IPS DF 19.7 (cell line): Measurements from ENCODE around the gene MCOLN2.
"Not testable (repeated sequence)": the region's sequence is repeated elsewhere in the genome, so short reads cannot be mapped to it uniquely, and the experiment has no call there.

Experiments
- DNase-seq: peaks from one replicate; pipeline ENCODE4 v3.0.0-alpha.2; 2013; ENCODE audit warnings: low read depth, low spot score

The MCOLN2 gene

DNA sequence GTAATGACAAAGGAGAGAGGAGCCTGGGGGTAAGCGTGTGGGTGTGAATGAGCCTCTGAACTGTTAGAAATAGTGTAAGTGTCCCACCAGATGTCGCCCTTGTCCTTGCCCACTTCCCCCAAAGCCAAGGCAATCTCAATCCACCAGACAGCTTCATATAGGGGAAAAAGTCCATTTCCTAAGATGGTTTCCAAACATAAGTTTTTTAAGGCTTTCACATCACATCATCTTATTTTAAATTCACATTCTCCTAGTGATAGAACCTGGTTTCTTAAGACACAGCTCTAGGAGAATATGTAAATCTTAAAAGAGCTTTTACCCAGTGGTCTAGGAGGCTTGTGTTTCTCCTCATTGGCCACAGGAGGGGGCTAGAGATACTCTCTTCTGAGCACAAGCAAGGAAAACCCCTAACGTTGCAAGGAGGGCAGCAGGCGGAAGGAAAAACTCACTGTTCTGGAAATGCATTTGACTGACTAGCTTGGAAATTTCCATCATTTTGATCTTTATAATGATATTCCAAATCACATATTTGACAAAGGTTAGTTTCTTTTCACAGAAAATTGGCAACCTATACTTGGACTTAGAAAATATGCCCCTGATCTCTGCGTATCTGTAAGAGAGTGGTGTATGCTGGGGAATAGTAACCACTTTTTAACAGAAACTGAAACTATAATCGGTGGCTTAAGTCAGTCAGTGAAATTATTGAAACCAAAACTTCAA, 52.0 kb downstream of the MCOLN2 start:
- DNase-seq, result peak; percentile 60

DNA sequence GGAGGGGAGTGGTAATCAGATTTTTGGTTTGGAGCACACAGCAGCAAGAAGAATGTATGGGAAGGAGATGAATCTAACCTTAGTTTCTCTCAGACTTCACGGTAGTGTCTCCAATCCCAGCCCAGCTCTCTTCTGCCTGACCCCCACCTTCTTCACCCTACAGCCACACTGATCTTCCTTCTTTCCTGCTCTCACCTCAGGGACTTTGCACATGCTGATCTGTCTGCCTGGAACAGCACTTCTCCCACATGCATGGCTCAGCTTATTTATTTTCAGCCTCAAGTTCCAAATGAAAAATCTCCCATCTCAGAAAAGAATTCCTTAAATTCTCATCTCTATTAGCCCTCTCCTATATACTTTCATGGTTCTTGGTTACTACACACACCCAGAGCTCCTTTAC, 55.1 kb downstream of the MCOLN2 start:
- no peak for DNase-seq

DNA sequence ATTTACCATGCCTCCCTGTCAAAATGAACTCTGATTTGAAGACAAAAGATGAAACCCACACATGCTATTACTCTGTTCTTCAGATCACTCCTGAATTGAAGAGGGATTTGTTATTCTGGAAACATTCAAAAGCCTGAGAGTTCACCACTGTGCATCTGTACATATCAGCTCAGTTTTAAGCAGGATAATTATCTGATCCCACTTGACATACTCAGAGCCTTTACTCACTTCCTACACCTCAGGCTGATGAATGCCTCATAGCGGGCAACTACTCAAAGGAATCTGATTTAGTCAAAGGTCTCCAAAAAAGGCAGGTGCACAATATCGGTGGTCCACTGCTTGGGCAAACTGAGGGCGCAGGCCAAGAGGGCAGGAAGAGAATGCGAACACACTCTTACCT, 56.4 kb downstream of the MCOLN2 start:
- no peak for DNase-seq

DNA sequence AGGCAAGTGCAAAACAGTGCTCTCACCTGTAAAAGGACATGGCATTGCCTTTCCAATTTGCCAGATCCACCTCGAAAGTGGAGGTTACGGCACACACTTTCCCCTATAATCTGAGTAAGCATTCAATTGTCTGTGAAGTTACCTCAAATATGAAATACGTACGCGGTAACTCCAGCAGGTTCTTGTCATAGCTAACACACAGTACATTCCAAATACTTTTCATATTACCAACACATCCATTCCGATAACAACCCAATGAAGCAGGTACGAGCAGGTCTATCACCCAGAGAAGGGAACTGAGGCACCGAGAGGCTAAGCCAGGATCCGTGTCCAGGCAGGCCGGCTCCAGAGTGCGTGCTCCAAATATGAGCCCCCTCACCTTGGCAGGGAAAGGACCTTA, 57.2 kb downstream of the MCOLN2 start:
- no peak for DNase-seq

DNA sequence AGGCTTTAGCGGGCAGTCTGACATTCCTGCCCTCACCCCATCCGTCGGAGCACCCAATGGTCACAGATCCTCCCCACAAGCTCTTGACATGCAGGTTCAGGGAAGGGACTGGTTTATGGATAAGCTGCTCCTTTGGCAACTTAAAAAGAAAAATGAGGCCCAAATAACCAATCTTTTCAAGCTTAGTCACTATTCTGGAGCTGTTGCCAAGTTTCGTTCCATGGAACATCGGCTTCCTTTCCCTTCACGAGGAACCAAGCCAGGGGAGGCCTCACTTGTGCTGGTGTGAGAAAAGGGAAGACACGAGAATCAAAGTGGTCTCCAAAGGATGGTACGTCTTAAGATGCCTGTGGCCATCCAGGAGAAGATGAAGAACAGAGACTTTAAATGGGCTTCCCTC, 57.8 kb downstream of the MCOLN2 start:
- no peak for DNase-seq

DNA sequence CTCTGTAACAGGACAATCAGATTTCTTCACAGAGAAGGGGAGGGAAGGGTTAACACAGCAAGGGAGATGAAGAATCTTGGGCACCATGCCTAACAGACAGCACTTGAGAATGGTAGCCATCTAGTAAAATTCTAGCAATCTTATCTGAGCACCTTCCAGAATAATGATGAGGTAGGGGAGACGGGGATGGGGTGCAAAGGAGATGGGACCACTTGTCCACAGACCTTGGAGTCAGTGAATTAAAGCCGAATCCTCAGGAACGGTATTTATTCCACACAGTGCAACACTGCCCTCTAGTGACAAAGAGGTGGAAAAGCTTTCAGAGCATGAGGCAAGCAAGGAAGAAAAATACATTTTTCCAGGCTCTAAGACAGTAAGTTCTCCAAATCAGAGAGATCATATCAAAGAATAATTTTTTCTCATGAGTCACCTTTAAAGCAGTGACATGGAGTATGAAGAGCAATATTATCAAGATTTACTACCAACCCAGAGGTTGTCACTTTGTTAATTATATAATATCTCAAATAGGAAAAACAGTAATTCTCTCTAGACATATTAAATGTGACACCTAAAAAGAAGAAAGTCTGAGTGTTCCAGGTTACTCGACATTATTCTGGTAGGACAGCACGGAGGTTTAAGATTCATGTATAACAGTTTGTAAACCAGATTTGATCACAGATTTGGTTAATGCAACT, 60.6 kb downstream of the MCOLN2 start:
- DNase-seq, result peak; percentile 30

DNA sequence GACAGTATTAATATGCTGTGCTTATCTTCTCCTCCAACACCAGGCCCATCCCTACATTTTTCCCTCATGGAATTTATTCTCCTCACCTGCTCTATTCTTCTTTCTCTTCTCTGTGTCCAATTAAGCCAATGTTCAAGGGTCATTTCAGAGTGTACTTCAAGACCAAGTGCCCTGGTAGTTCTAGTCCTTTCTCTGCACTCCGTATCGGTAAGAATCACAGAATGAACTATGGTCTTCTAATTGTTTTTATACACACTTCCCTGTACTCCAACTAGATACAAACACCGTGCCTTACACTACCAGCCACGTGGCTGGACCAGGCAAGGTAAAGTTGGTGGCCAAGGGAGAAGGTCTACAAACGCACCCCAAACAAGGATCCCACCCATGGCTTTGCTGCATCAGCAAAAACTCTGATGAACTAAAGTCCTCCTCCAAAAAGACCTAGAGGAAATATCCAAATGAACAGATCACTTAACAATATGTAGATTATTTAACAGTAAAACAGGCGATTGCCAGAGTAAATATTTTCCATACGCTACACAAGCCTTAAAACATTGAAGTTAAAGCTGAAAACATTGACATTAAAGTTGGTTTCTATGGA, 63.8 kb downstream of the MCOLN2 start:
- DNase-seq, result no peak

DNA sequence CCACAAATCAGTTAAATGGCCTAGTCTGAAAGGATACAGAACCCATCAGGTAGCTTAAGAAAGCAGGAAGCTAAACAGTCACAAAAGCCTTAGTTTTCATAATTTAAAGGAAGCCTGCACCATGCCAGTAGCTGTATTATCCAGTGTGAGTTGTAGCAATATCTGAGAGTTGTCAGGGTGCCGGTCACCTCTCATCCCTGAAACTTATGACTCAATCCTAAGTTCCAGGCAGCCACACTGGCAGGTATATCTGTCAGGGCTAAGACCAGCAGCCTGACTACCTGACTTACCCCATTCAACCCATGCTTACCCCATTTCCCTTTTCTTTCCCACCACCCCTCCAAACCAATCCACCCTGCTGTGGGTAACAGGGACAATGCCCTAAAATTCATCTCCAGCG, 66.1 kb downstream of the MCOLN2 start:
- DNase-seq, result no peak

DNA sequence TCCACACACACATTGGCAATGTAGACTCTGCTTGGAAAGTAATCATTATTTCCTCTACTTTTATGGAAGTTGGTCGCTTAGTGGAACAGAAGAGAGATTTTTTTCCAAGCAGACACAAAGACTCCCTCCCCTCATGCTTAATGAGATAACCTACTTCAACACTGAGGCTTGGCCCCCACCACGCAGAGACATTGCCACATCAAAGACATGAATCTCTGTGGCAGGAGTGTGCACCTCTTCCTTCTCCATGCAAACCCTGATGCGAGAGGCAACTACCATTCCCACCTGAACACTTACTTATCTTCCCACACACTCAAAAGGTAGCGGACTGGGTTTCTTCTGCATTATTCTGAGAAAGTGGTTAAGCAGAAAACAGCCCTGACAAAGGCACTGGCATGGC, 66.6 kb downstream of the MCOLN2 start:
- no peak for DNase-seq

DNA sequence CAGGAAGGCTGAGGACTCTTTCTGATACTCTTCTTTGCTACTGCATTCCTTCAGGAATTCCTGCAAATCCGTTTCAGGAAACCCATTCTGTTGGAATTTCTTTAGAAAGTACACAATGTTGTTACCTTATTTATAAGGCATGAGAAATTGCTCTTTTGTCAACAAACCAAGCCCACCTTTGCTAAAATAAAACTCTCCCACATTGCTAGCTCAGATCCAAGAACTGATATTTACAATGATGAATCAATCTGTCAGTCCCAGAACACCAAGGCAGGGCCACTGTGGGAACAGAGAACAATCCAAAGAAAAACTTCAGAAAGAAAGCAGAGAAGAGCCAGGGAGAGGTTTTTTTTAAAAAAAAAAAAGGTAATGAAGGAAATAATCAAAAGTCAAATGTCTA, 67.3 kb downstream of the MCOLN2 start:
- DNase-seq, result no peak

DNA sequence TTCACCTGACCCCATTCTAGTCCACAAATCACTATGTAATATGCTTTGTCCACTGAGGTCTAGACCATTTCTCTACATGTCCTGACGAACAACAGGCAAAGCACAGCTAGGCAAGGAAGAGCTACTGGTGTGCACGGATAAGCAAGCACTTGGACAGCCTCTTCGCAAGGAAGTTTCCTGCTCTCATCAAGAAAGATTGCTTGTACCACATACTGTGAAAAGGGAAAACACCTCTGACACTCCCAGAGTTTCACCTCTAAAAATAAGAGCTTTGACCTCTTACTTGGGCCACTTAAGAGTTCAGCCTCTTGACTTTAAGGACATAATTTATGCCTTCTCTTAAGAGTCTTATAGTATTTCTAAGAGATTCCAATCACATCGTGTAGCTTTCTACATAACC, 67.9 kb downstream of the MCOLN2 start:
- no peak for DNase-seq

DNA sequence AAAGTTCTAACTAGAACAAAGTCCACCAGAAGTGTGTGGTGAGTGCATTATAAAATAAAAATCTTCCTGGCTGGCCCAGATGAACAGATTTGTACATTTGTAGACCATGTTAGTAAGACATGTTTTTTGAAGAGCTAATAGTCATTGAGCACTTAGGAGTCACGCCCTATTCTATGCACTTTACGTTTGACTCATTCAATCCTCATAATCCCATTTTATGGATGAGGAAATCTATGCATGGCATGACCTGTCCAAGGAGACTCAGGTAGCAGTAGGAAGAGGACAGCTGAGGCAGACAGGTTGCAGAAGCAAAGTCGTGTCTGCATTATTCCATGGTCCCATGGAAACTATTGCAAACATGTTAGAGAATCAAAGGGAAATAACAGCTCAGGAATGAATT, 73.6 kb downstream of the MCOLN2 start:
- no peak for DNase-seq

DNA sequence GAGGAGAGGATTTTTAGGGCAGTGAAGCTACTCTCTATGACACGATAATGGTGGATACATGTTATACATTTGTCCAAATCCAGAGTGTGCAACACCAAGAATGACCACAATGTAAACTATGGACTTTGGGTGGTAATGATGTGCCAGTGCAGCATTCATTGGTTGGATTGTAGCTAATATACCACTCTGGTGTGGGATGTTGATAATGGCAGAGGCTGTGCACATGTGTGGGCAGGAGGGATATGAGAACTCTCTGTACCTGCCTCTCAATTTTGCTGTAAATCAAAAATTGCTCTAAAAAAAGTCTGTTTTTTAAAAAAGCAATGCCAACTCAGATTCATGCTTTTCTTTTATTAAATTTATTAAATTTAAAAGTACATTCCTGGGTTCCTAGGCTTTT, 76.8 kb downstream of the MCOLN2 start:
- no peak for DNase-seq

DNA sequence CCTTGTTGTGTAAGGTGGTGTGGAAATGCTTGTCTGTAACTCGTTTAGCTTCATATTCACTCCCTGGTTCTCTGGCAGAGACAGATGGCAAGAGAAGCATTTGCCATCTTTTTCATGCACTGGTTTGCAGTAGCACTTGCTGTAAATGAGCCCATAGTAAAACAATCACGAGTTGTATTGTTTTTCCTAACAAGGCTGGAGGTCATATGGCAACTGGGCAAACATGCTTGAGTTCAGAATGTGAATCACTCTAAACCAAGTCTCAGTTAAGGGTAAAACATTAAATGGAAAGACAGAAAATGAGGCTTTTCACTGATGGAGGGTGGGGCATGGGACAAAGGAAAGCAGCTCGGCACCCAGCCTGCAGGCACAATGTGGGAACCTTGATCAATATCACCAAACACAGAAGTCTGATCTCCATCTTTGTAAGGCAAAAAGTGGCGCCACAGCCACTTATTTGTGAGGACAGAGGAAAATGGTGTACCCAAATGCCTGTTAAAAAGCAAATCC, 77.4 kb downstream of the MCOLN2 start:
- DNase-seq, result no peak

DNA sequence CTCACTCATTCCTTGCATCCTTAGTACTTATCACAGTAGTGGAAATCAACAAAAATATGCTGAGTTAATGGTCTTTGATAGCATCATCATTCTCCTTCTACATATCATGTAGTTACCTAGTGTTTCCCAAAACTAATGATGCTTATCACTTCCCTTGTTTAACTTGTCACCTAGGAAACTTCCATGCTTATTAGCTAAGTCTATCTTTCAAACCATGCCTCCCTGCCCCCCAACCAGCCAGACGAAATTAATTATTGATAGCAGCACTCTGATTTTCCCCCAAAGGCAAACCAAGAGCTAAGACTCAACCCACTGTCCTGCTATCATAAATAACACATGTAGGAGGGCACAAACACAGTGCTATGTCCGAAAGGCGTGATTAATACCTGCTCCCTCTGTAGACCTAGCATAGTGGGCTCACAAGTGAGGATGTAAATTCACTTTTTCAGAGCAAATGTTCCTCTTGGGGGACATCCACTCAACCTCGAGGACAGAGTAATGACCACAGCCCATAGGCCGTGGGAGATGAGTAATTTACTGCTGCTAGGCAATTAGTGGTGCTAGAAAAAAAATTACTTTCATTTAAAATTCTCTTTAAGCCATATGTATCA, 78.1 kb downstream of the MCOLN2 start:
- DNase-seq, result no peak

DNA sequence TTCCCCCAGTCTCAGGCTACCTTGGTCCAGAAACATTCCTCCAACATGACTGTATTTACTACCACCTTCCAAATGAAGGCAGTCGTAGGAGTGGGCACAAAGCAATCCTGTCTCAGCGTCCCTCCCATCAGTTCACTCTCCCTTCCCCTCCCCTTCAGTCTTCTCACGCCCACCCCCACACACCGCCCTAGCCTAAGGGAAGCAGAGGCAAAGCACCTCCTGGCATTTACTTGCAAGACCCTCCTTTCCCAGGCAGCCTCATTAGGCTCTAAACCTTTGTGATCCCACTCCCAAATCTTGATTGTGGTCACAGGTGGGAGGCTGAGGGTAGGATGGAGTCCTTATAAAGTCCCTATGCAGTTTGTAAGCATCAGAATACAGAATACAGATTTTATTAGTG, 80.0 kb downstream of the MCOLN2 start:
- no peak for DNase-seq

DNA sequence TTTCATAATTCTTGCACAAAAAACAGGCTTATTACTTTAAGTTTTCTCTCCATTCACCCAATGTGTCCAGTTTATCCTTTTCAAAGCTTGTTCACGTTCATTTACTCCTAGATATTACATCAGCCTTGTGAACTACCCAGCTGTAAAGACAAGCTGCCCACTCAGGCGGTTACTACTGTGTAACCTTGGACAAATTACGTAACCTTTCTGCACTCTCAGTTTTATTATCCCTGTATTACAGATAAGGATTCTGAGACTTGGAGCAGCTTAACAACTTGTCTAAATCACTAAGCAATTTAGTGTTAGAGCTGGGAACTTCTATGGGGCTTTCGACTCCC, 83.4 kb downstream of the MCOLN2 start:
- no peak for DNase-seq

DNA sequence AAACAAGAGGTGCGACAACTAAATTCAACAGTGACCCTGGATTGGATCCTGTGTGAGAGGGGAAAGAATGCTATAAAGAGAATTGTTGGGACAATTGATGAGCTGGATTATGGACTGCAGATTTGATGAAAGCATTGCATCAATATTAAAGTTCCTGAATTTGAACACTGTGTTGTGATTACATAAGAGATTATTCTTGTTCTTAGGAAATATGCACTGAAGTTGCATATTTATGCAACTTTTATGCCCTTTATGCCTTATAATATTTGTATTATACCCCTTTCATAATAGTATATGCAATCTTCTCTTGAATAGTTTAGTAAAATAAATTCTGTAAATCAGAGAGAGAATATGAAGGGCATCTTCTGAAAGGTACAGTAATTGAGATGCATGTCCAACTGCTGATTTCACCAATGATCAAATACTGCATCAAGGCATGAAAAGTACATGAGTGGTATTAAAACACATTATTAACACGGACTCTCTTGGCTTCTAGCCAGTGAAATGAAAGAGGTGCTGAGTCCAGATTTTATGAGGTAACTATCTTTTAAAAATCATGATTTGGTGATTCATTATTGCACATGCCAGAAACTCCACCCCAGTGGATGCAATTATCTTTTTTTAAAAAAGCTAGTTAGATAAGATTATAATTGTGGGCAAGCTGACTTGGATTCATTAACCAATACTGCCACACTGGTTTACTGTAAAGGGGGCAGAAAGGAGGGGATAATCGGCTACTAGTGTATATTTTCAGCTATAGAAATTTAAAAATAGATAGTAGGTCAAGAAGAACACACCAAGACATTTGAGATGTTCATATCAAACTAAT, 84.0 kb downstream of the MCOLN2 start:
- DNase-seq, result no peak

DNA sequence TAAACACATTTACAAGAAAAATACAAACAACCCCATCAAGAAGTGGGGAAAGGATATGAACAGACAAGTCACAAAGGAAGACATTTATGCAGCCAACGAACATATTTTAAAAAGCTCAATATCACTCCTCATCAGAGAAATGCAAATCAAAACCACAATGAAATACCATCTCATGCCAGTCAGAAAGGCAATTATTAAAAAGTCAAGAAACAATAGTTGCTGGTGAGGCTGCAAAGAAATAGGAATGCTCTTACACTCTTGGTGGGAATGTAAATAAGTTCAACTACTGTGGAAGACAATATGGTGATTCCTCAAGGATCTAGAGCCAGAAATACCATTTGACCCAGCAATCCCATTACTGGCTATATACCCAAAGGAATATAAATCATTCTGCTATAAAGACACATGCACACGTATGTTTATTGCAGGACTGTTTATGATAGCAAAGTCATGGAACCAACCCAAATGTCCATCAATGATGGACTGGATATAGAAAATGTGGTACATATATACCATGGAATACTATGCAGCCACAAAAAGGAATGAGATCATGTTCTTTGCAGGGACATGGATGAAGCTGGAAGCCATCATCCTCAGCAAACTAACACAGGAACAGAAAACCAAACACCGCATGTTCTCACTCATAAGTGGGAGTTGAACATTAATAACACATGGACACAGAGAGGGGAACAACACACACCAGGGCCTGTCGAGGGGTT, 88.0 kb downstream of the MCOLN2 start:
- DNase-seq, result not testable (repeated sequence)

DNA sequence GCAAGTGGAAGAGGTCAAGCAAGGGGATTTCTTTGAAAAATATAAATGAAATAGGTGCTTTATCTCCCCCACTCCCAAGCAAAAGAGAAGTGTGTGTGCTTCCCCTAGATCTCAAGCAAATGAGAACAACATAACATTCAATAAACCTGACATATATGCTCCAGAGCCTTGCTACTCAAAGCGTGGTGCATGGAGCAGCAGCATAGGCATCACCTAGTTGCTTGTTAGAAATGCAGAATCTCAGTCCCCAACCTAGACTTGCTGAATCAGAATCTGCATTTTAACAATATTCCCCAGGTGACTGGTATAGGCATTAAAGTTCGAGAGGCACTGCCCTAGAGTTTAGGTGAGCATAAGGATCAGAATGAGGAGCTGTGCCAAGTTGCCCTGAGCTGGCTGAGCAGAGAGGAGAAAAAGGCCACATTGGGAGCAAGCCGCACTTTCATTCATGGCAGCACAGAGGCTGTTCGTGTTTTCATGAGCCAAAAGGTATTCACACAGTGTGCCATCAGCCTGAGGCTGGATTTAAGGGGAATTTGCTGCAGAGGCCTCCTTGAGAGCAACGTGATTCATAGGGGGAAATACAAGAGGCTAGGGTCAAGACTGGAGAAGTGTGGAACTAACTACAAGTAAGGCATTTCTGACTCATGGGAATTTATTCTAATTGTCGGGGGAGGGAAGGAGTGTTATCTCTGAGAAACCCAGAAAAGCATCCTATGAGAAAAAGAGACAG, 89.7 kb downstream of the MCOLN2 start:
- no peak for DNase-seq
